ENCODE measurements around the gene MB21D2.

Gene MB21D2

GRCh38 chr3:192804502-192804901 lies 113.2 kb downstream of the MB21D2 start:
- no peak overlapping the region for H3K18ac ChIP-seq (ENCODE audit: low read length)
- H2AFZ ChIP-seq (ENCODE audit: insufficient read depth, low read length, poor library complexity) = no peak overlapping the region
- H3K4me1 ChIP-seq (ENCODE audit: control insufficient read depth in 1 of 2, insufficient read depth in 2 of 2, low read length in 2 of 2) = no peaks in the 10 kb centered on the region
- peaks cover 0 to 2% of the 10 kb centered on the region in 2 experiments for H3K36me3 ChIP-seq (ENCODE audit: control insufficient read depth in 1 of 2, insufficient read depth in 2 of 2, low read length in 2 of 2)
- H2BK120ac ChIP-seq (ENCODE audit: insufficient read depth, low read length, poor library complexity) = no peak overlapping the region
- WGBS (ENCODE audit: extremely low coverage, insufficient coverage, insufficient read length) = no CpG with 5 or more reads among the region's 2 CpGs
- peaks cover 2% of the 10 kb centered on the region for H3K79me2 ChIP-seq (ENCODE audit: control insufficient read depth, insufficient read depth, low read length, poor library complexity)
- no peak overlapping the region for H3K4me3 ChIP-seq (ENCODE audit: low read depth, low read length)
- DNase-seq = no peak
- no peaks in the 10 kb centered on the region for H3K27me3 ChIP-seq (ENCODE audit: insufficient read depth, low read length)
- H3K23ac ChIP-seq (ENCODE audit: low read length) = no peak overlapping the region
- H3K4ac ChIP-seq (ENCODE audit: low read depth, low read length) = no peak overlapping the region
- H2AK5ac ChIP-seq (ENCODE audit: low read length) = no peak overlapping the region
- H3K14ac ChIP-seq (ENCODE audit: low read length) = no peak overlapping the region
- no peak overlapping the region for H4K91ac ChIP-seq (ENCODE audit: low read depth, low read length)
- H2BK12ac ChIP-seq (ENCODE audit: low read length) = no peak overlapping the region
- no peak overlapping the region for H4K12ac ChIP-seq (ENCODE audit: low read depth, low read length)
- no peak overlapping the region for H3K9ac ChIP-seq (ENCODE audit: low read length)
- H3K4me2 ChIP-seq (ENCODE audit: low read length) = no peak overlapping the region
- H4K8ac ChIP-seq (ENCODE audit: low read depth, low read length) = no peak overlapping the region
- H3K9me3 ChIP-seq (ENCODE audit: insufficient read depth, low read depth, low read length) = no peaks in the 10 kb centered on the region
- H2BK5ac ChIP-seq (ENCODE audit: low read depth, low read length, poor library complexity) = no peak overlapping the region
- no peaks in the 10 kb centered on the region for H3K79me1 ChIP-seq (ENCODE audit: low read length)
- no peak overlapping the region for H3K27ac ChIP-seq (ENCODE audit: low read depth, low read length)

GRCh38 chr3:192802957-192803899 lies 114.4 kb downstream of the MB21D2 start:
- peak in 1 of 2 donors; percentile 73 for DNase-seq
- no peak overlapping the region for H3K23ac ChIP-seq (ENCODE audit: low read length)

GRCh38 chr3:192801985-192802384 lies 115.7 kb downstream of the MB21D2 start:
- Histone ChIP-seq H3K4me1 (ENCODE audit: control insufficient read depth in 1 of 2, insufficient read depth in 2 of 2, low read length in 2 of 2) (no peaks in the 10 kb centered on the region), H2BK120ac (ENCODE audit: insufficient read depth, low read length, poor library complexity) (no peak overlapping the region), H3K79me1 (ENCODE audit: low read length) (no peaks in the 10 kb centered on the region), H3K36me3 (ENCODE audit: control insufficient read depth in 1 of 2, insufficient read depth in 2 of 2, low read length in 2 of 2) (peaks cover 4 to 7% of the 10 kb centered on the region in 2 experiments), H4K8ac (ENCODE audit: low read depth, low read length) (no peak overlapping the region), H4K91ac (ENCODE audit: low read depth, low read length) (no peak overlapping the region), H2BK12ac (ENCODE audit: low read length) (no peak overlapping the region), H3K79me2 (ENCODE audit: control insufficient read depth, insufficient read depth, low read length, poor library complexity) (peaks cover 2% of the 10 kb centered on the region), H3K4ac (ENCODE audit: low read depth, low read length) (peak overlapping the region; percentile 87), H2AK5ac (ENCODE audit: low read length) (no peak overlapping the region), H3K9me3 (ENCODE audit: insufficient read depth, low read depth, low read length) (no peaks in the 10 kb centered on the region), H3K18ac (ENCODE audit: low read length) (peak overlapping the region; percentile 35), H3K23ac (ENCODE audit: low read length) (no peak overlapping the region), H4K12ac (ENCODE audit: low read depth, low read length) (no peak overlapping the region), H3K27me3 (ENCODE audit: insufficient read depth, low read length) (no peaks in the 10 kb centered on the region), H3K14ac (ENCODE audit: low read length) (no peak overlapping the region), H3K27ac (ENCODE audit: low read depth, low read length) (no peak overlapping the region), H3K4me3 (ENCODE audit: low read depth, low read length) (no peak overlapping the region), H2BK5ac (ENCODE audit: low read depth, low read length, poor library complexity) (no peak overlapping the region), H3K4me2 (ENCODE audit: low read length) (no peak overlapping the region), H2AFZ (ENCODE audit: insufficient read depth, low read length, poor library complexity) (no peak overlapping the region), H3K9ac (ENCODE audit: low read length) (no peak overlapping the region)
- no CpG with 5 or more reads among the region's 5 CpGs for WGBS (ENCODE audit: extremely low coverage, insufficient coverage, insufficient read length)
- DNase-seq = no peak

More at GRCh38 chr3:192802957-192803899, 114.4 kb downstream of the MB21D2 start:
- no peak overlapping the region for H3K9ac ChIP-seq (ENCODE audit: low read length)
- H3K79me1 ChIP-seq (ENCODE audit: low read length) = no peaks in the 10 kb centered on the region
- peaks cover 4 to 7% of the 10 kb centered on the region in 2 experiments for H3K36me3 ChIP-seq (ENCODE audit: control insufficient read depth in 1 of 2, insufficient read depth in 2 of 2, low read length in 2 of 2)
- no peaks in the 10 kb centered on the region for H3K27me3 ChIP-seq (ENCODE audit: insufficient read depth, low read length)
- no peak overlapping the region for H2BK5ac ChIP-seq (ENCODE audit: low read depth, low read length, poor library complexity)
- H3K4me1 ChIP-seq (ENCODE audit: control insufficient read depth in 1 of 2, insufficient read depth in 2 of 2, low read length in 2 of 2) = no peaks in the 10 kb centered on the region
- H4K12ac ChIP-seq (ENCODE audit: low read depth, low read length) = no peak overlapping the region
- no peak overlapping the region for H3K27ac ChIP-seq (ENCODE audit: low read depth, low read length)
- H2AK5ac ChIP-seq (ENCODE audit: low read length) = no peak overlapping the region
- no peak overlapping the region for H3K18ac ChIP-seq (ENCODE audit: low read length)
- no peak overlapping the region for H4K91ac ChIP-seq (ENCODE audit: low read depth, low read length)
- H3K4ac ChIP-seq (ENCODE audit: low read depth, low read length) = no peak overlapping the region
- H2BK12ac ChIP-seq (ENCODE audit: low read length) = no peak overlapping the region
- no peak overlapping the region for H3K4me3 ChIP-seq (ENCODE audit: low read depth, low read length)
- no peaks in the 10 kb centered on the region for H3K9me3 ChIP-seq (ENCODE audit: insufficient read depth, low read depth, low read length)
- H2BK120ac ChIP-seq (ENCODE audit: insufficient read depth, low read length, poor library complexity) = no peak overlapping the region
- H2AFZ ChIP-seq (ENCODE audit: insufficient read depth, low read length, poor library complexity) = no peak overlapping the region
- no peak overlapping the region for H3K14ac ChIP-seq (ENCODE audit: low read length)
- H3K79me2 ChIP-seq (ENCODE audit: control insufficient read depth, insufficient read depth, low read length, poor library complexity) = peaks cover 2% of the 10 kb centered on the region
- no peak overlapping the region for H3K4me2 ChIP-seq (ENCODE audit: low read length)
- no CpG with 5 or more reads among the region's 7 CpGs for WGBS (ENCODE audit: extremely low coverage, insufficient coverage, insufficient read length)
- no peak overlapping the region for H4K8ac ChIP-seq (ENCODE audit: low read depth, low read length)

- H4K8ac ChIP-seq (ENCODE audit: low read depth, low read length) = no peak overlapping the region
- peaks cover 2% of the 10 kb centered on the region for H3K79me2 ChIP-seq (ENCODE audit: control insufficient read depth, insufficient read depth, low read length, poor library complexity)
- H3K4me3 ChIP-seq (ENCODE audit: low read depth, low read length) = no peak overlapping the region
- no peak overlapping the region for H2AK5ac ChIP-seq (ENCODE audit: low read length)
- no peaks in the 10 kb centered on the region for H3K9me3 ChIP-seq (ENCODE audit: insufficient read depth, low read depth, low read length)
- H3K23ac ChIP-seq (ENCODE audit: low read length) = no peak overlapping the region
- no peaks in the 10 kb centered on the region for H3K79me1 ChIP-seq (ENCODE audit: low read length)
- no peaks in the 10 kb centered on the region for H3K4me1 ChIP-seq (ENCODE audit: control insufficient read depth in 1 of 2, insufficient read depth in 2 of 2, low read length in 2 of 2)
- no peak overlapping the region for H3K4ac ChIP-seq (ENCODE audit: low read depth, low read length)
- no peak overlapping the region for H4K91ac ChIP-seq (ENCODE audit: low read depth, low read length)
- H3K14ac ChIP-seq (ENCODE audit: low read length) = no peak overlapping the region
- no CpG with 5 or more reads among the region's 2 CpGs for WGBS (ENCODE audit: extremely low coverage, insufficient coverage, insufficient read length)
- no peak overlapping the region for H4K12ac ChIP-seq (ENCODE audit: low read depth, low read length)
- H2BK12ac ChIP-seq (ENCODE audit: low read length) = no peak overlapping the region
- H2AFZ ChIP-seq (ENCODE audit: insufficient read depth, low read length, poor library complexity) = no peak overlapping the region
- H3K27me3 ChIP-seq (ENCODE audit: insufficient read depth, low read length) = no peaks in the 10 kb centered on the region
- no peak overlapping the region for H3K27ac ChIP-seq (ENCODE audit: low read depth, low read length)
- no peak for DNase-seq
- H3K18ac ChIP-seq (ENCODE audit: low read length) = no peak overlapping the region
- no peak overlapping the region for H3K4me2 ChIP-seq (ENCODE audit: low read length)
- no peak overlapping the region for H2BK5ac ChIP-seq (ENCODE audit: low read depth, low read length, poor library complexity)
- no peak overlapping the region for H2BK120ac ChIP-seq (ENCODE audit: insufficient read depth, low read length, poor library complexity)
- peaks cover 6 to 7% of the 10 kb centered on the region in 2 experiments for H3K36me3 ChIP-seq (ENCODE audit: control insufficient read depth in 1 of 2, insufficient read depth in 2 of 2, low read length in 2 of 2)
- H3K9ac ChIP-seq (ENCODE audit: low read length) = no peak overlapping the region
These were observed 117.9 kb downstream of the MB21D2 start for GRCh38 chr3:192799721-192800120.
